ENCODE measurements around the gene OPCML.

The OPCML gene

GRCh38 chr11:132898021-132898420 is 634.3 kb downstream of the OPCML start:
- H3K4me2 ChIP-seq (ENCODE audit: low read depth, low read length): no peak overlapping the region

GRCh38 chr11:132895340-132895739 is 637.0 kb downstream of the OPCML start:
- no peaks in the 10 kb centered on the region for H3K27me3 ChIP-seq (replicated peaks; ENCODE audit: insufficient read depth, low read length)
- H3K9ac ChIP-seq (ENCODE audit: low read length): no peak overlapping the region
- no peak for TF ChIP-seq CTCF (IDR thresholded peaks at IDR 0.05; ENCODE audit: low read length)
- no peak for TF ChIP-seq EZH2phosphoT487 (IDR thresholded peaks at IDR 0.05; ENCODE audit: low read length)
- TF ChIP-seq EZH2 (optimal IDR thresholded peaks at IDR 0.05; ENCODE audit: low read depth, low read length): no peak
- no peaks in the 10 kb centered on the region for H3K9me3 ChIP-seq (replicated peaks; ENCODE audit: insufficient read depth, low read length)
- no peaks in the 10 kb centered on the region for H3K79me2 ChIP-seq (ENCODE audit: low read length)
- no peaks in the 10 kb centered on the region for H3K9me2 ChIP-seq (replicated peaks; ENCODE audit: insufficient read depth, low read length)
- H4K20me1 ChIP-seq (ENCODE audit: insufficient read depth, low read length): no peaks in the 10 kb centered on the region
- no peaks in the 10 kb centered on the region for H3F3A ChIP-seq (ENCODE audit: insufficient read depth, low read length)
- DNase-seq: no peak
- no peaks in the 10 kb centered on the region for H3K4me1 ChIP-seq (ENCODE audit: low read length)
- H3K4me2 ChIP-seq (ENCODE audit: low read depth, low read length): no peak overlapping the region
- H3K4me3 ChIP-seq (ENCODE audit: low read length): no peak overlapping the region
- H3K27ac ChIP-seq (ENCODE audit: low read length): no peak overlapping the region
- no peaks in the 10 kb centered on the region for H3K36me3 ChIP-seq (replicated peaks; ENCODE audit: insufficient read depth, low read length)
- H2AFZ ChIP-seq (ENCODE audit: low read length): no peak overlapping the region

More at GRCh38 chr11:132898021-132898420, 634.3 kb downstream of the OPCML start:
- H3K9ac ChIP-seq (ENCODE audit: low read length): no peak overlapping the region
- H3K36me3 ChIP-seq (replicated peaks; ENCODE audit: insufficient read depth, low read length): no peaks in the 10 kb centered on the region
- H3K27ac ChIP-seq (ENCODE audit: low read length): no peak overlapping the region
- no peaks in the 10 kb centered on the region for H3K79me2 ChIP-seq (ENCODE audit: low read length)
- no peaks in the 10 kb centered on the region for H3F3A ChIP-seq (ENCODE audit: insufficient read depth, low read length)
- no peaks in the 10 kb centered on the region for H3K9me2 ChIP-seq (replicated peaks; ENCODE audit: insufficient read depth, low read length)
- H3K9me3 ChIP-seq (replicated peaks; ENCODE audit: insufficient read depth, low read length): no peaks in the 10 kb centered on the region
- H3K4me3 ChIP-seq (ENCODE audit: low read length): no peak overlapping the region
- TF ChIP-seq EZH2phosphoT487 (IDR thresholded peaks at IDR 0.05; ENCODE audit: low read length) (no peak), EZH2 (optimal IDR thresholded peaks at IDR 0.05; ENCODE audit: low read depth, low read length) (no peak), CTCF (IDR thresholded peaks at IDR 0.05; ENCODE audit: low read length) (no peak)
- H3K27me3 ChIP-seq (replicated peaks; ENCODE audit: insufficient read depth, low read length): no peaks in the 10 kb centered on the region
- H4K20me1 ChIP-seq (ENCODE audit: insufficient read depth, low read length): no peaks in the 10 kb centered on the region
- H2AFZ ChIP-seq (ENCODE audit: low read length): no peak overlapping the region
- no peaks in the 10 kb centered on the region for H3K4me1 ChIP-seq (ENCODE audit: low read length)
- DNase-seq: no peak

- H3K4me1 ChIP-seq (ENCODE audit: low read length): no peaks in the 10 kb centered on the region
- H3K9me2 ChIP-seq (replicated peaks; ENCODE audit: insufficient read depth, low read length): no peaks in the 10 kb centered on the region
- no peak for DNase-seq
- H3K4me3 ChIP-seq (ENCODE audit: low read length): no peak overlapping the region
- no peaks in the 10 kb centered on the region for H3K9me3 ChIP-seq (replicated peaks; ENCODE audit: insufficient read depth, low read length)
- H3K36me3 ChIP-seq (replicated peaks; ENCODE audit: insufficient read depth, low read length): no peaks in the 10 kb centered on the region
- TF ChIP-seq CTCF (IDR thresholded peaks at IDR 0.05; ENCODE audit: low read length): no peak
- no peak for TF ChIP-seq EZH2phosphoT487 (IDR thresholded peaks at IDR 0.05; ENCODE audit: low read length)
- TF ChIP-seq EZH2 (optimal IDR thresholded peaks at IDR 0.05; ENCODE audit: low read depth, low read length): no peak
- no peaks in the 10 kb centered on the region for H3K27me3 ChIP-seq (replicated peaks; ENCODE audit: insufficient read depth, low read length)
- no peaks in the 10 kb centered on the region for H3F3A ChIP-seq (ENCODE audit: insufficient read depth, low read length)
- H3K4me2 ChIP-seq (ENCODE audit: low read depth, low read length): no peak overlapping the region
- no peaks in the 10 kb centered on the region for H3K79me2 ChIP-seq (ENCODE audit: low read length)
- no peak overlapping the region for H3K9ac ChIP-seq (ENCODE audit: low read length)
- H3K27ac ChIP-seq (ENCODE audit: low read length): no peak overlapping the region
- H4K20me1 ChIP-seq (ENCODE audit: insufficient read depth, low read length): no peaks in the 10 kb centered on the region
- no peak overlapping the region for H2AFZ ChIP-seq (ENCODE audit: low read length)
Measured at GRCh38 chr11:132894606-132895005, 637.7 kb downstream of the OPCML start.
